ENCODE measurements around the gene LTBP4. TPM values are rescaled to one million over a fixed set of nuclear protein-coding genes. Genes with fewer than 3 reads are reported as not detected.
A peak's percentile ranks its signal among the peaks of the same experiment; 100 is the strongest.
"Not testable (repeated sequence)": the region's sequence is repeated elsewhere in the genome, so short reads cannot be mapped to it uniquely, and the experiment has no call there.

The LTBP4 gene
- total RNA-seq: 25.3 TPM

GRCh38 chr19:40601134-40601974, at the start of gene LTBP4:
LTBP4 (plus strand) TSS chr19:40601369; CDS start chr19:40601388, 19 bp downstream.
- FAIRE-seq: no peak
- peak in 1 of 2 donors; percentile 68 for DNase-seq (ENCODE audit: low spot score in 2 of 2)

GRCh38 chr19:40552848-40553247, 48.3 kb upstream of the LTBP4 start:
- DNase-seq (ENCODE audit: low spot score in 2 of 2) (no peak), FAIRE-seq (no peak)

DNA sequence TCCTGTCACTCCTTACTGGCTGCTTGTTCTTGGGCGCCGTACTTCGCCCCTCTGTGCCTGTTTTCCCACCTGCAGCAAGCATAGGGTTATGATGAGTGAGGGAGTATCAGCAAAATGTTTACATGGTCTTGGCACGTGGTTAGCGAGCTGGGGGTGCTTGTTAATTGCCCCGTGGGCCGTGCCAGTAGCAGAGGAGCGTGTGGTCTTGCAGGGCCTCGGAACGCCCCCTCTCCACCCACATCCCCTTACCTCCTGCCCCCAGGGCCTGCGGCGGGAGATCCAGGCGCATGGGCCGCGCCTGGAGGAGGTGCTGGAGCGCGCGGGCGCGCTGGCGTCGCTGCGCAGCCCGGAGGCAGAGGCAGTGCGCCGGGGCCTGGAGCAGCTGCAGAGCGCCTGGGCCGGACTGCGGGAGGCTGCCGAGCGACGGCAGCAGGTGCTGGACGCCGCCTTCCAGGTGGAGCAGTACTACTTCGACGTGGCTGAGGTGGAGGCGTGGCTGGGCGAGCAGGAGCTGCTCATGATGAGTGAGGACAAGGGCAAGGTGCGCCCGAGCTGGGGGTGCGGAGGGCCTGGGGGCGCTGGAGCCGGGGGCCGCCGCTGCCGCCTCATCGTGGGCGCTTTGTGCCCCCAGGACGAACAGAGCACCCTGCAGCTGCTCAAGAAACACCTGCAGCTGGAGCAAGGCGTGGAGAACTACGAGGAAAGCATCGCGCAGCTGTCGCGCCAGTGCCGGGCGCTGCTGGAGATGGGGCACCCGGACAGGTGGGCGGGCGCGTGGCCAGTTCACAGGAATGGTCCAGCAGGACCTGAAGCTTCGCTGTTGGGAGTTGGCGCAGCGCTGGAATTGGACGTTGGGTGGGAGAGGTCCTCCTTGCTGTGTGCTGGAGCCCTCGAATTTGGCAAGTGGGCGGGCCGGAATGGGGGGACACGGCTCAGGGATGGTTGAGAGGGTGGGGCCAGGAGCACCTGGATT, 47.0 kb upstream of the LTBP4 start:
- FAIRE-seq (no peak), DNase-seq (ENCODE audit: low spot score in 2 of 2) (no peak)

DNA sequence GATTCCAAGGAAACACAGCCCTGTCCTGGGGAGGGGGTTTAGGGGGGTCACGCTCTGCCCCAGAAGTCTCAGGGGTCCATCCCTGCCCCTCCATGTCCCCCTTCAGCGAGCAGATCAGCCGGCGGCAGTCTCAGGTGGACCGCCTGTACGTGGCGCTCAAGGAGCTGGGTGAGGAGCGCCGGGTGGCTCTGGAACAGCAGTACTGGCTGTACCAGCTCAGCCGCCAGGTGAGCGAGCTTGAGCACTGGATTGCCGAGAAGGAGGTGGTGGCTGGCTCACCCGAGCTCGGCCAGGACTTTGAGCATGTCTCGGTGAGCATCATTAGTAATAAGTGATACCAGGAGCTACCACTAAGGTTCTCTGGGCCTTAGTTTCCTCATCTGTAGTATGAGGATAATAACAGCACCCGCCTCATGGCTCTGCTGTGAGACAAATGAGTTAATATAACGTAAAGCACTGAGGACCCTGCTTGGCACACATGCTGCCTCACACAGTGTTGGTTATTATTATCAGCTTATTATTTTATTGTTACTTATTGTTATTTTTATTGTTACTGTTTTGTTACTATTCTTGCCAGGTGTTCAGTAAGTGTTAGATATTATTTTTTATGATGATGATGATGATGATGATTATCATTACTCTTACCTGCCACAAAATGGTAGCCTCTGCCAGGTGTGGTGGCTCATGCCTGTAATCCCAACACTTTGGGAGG, 45.0 kb upstream of the LTBP4 start:
- DNase-seq (ENCODE audit: low spot score in 2 of 2): peak in 1 of 2 donors; percentile 12

GRCh38 chr19:40556953-40557530, 44.1 kb upstream of the LTBP4 start:
- FAIRE-seq (no peak), DNase-seq (ENCODE audit: low spot score in 2 of 2) (no peak)

More for the DNA sequence above, 45.0 kb upstream of the LTBP4 start:
- FAIRE-seq: no peak

- no peak for FAIRE-seq
- DNase-seq (ENCODE audit: low spot score in 2 of 2): no peak
Observed at GRCh38 chr19:40559394-40559793, 41.8 kb upstream of the LTBP4 start.

- FAIRE-seq (no peak), DNase-seq (ENCODE audit: low spot score in 2 of 2) (no peak)
Observed at GRCh38 chr19:40560092-40560507, 41.1 kb upstream of the LTBP4 start.

DNA sequence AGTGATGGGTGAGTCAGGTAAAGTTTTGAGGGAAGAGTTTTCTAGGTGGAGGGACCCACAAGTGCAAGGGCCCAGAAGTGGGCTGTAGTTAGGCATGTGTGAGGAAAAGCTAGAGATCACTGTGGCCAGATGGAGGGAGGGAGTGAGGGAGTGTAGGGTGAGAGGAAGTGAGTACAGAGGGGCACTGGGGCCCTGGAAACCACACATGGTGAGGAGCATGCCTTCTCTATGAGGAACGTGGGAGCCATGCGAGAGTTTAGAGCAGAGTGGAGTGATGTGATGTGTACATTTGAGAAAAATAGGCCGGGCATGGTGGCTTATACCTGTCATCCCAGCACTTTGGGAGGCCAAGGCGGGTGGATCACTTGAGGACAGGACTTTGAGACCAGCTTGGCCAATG, 39.2 kb upstream of the LTBP4 start:
- FAIRE-seq (no peak), DNase-seq (ENCODE audit: low spot score in 2 of 2) (no peak)

- not testable (repeated sequence) for FAIRE-seq; DNase-seq (ENCODE audit: low spot score in 2 of 2)
Observed at GRCh38 chr19:40564535-40564934, 36.6 kb upstream of the LTBP4 start.

GRCh38 chr19:40565355-40565754, 35.8 kb upstream of the LTBP4 start:
- FAIRE-seq: no peak
- no peak for DNase-seq (ENCODE audit: low spot score in 2 of 2)

GRCh38 chr19:40565910-40566495, 35.2 kb upstream of the LTBP4 start:
- DNase-seq (ENCODE audit: low spot score in 2 of 2): peak in 1 of 2 donors; percentile 30
- no peak for FAIRE-seq

- DNase-seq (ENCODE audit: low spot score in 2 of 2) (no peak), FAIRE-seq (no peak)
Observed at GRCh38 chr19:40567040-40567749, 34.0 kb upstream of the LTBP4 start.

DNA sequence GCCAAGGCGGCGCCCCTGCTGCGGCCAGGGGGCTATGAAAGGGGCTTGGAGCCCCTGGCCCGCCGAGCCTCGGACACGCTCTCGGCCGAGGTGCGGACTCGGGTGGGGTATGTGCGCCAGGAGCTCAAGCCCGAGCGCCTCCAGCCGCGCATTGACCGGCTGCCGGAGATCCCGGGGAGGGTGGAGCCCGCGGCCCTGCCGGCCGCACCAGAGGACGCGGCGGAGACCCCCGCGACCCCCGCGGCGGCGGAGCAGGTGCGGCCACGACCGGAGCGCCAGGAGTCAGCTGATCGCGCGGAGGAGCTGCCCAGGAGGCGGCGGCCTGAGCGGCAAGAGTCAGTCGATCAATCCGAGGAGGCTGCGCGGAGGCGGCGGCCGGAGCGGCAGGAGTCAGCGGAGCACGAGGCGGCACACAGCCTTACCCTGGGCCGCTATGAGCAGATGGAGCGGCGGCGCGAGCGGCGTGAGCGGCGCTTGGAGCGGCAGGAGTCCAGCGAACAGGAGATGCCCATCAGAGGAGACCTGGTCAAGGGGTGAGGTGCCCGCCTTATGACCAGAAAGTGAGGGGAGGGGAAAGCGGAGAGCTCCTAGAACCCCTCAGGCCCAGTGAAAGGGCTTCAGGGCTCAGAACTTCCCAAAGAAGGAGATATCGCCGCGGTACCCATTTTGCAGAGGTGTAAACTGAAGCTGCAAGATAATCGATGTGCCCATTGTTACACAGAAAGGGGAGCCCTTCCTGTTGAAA, 33.2 kb upstream of the LTBP4 start:
- DNase-seq (ENCODE audit: low spot score in 2 of 2) (no peak), FAIRE-seq (no peak)

- DNase-seq (ENCODE audit: low spot score in 2 of 2) (peak; percentile 98), FAIRE-seq (peak; percentile 49)
Observed at GRCh38 chr19:40570313-40571004, 30.7 kb upstream of the LTBP4 start.

DNA sequence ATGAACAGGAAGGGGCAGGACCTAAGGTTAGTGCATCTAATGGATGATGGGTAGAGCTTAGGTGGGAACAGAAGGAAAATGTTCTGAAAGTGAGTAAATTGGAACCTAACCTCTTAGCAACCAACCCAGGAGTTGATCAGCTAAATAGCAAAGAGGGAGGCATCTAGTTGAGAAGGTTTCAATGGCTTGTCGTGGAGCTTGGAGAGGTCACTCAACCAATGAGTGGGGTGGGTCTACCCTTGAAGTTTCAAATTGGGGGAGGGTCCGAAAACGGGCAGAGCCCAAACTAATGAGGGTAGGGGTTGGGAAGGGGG, 30.2 kb upstream of the LTBP4 start:
- DNase-seq (ENCODE audit: low spot score in 2 of 2) (no peak), FAIRE-seq (no peak)

DNA sequence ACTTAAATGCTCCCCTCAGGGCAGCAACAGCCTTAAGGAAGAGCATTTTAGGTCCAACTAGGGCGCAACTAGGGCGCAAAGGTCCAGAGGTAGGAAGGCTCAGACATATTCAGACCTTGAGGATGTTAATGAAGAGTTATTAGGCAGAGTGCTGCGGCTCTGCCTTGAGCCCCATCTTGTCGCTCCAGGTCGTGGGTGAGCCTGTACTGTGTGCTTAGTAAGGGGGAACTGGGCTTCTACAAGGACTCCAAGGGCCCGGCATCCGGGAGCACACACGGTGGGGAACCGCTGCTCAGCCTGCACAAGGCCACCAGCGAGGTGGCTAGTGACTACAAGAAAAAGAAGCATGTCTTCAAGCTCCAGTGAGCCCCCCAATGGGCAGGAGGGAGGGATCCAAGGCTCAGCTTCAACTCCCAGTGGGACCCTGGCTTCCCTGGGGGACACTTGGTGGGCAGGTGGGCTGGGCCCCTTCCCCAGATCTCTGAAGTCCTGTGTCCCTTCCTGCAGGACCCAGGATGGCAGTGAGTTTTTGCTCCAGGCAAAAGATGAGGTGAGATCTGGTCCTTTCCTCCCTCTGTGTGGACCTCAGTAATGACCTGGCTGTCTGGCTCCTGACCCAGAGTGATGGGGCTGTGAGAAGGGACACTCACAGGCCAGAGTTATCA, 29.2 kb upstream of the LTBP4 start:
- FAIRE-seq (no peak), DNase-seq (ENCODE audit: low spot score in 2 of 2) (no peak)

DNA sequence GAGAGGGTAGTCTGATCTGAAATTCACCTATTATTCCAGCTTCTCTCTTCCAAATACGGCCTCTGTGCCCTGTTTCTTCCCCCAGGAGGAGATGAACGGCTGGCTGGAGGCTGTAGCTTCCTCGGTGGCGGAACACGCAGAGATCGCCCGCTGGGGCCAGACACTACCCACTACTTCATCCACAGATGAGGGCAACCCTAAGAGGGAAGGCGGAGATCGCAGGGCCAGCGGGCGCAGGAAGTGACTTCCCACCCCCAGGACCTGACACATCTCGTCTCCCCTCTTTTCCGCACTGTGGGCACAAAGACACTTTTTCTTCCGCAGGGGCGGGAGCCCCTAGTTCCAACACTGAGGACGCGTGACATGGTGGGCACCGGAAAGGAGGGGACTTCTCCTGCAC, 25.8 kb upstream of the LTBP4 start:
- FAIRE-seq: no peak
- DNase-seq (ENCODE audit: low spot score in 2 of 2): no peak
